ENCODE data around the gene SBNO2.

DNA sequence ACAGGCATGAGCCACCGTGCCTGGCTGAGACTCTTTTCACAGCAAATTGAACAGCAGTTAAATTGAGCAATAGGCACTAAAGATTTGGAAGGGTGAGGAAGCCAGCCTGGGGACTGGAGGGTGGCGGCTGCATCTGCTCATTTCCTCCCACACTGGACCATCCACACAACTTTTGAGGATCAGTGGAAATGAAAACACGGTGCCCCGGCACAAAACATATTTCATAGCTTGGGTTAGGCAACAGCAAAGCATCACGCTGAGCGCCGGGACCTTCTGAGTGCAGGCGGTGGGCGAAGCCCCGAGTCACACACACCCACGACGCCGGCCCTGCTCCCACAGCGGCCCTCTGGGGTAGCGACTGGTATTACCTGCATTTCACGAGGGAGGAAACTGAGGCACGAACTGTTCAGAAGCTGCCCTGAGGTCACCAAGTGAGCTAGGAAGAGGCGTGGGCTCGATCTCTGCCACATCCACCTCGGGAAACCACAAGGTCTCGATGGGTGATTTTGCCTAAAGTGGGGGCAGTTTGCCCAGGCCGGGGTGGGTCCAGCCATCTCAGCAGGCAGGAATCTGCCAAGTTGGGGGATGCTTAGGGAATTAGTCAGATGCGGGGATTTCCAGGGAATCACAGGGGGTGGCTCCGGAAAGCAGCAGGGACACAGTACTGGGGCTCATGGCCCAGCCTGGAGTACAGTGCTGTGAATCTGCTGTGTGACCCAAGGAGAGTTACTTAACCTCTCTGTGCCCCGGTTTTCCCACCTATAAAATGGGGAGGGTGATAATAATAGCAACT lies 3.5 kb upstream of the SBNO2 start:
- no peak for TF ChIP-seq POLR2A (IDR thresholded peaks at IDR 0.05; ENCODE audit: low read depth, low read length)
- TF ChIP-seq POLR2AphosphoS5 (IDR thresholded peaks at IDR 0.05; ENCODE audit: low read depth, low read length) = no peak
